Lung (tissue), 12 donors: ENCODE data around the gene POC1B. TPM values are rescaled to one million over a fixed set of nuclear protein-coding genes. Genes with fewer than 3 reads are reported as not detected.

Source experiments
- ATAC-seq: fragments of 200-7000 bp; cut with Tn5 transposase; one replicate; pipeline ENCODE4 v1.9.1; 2020; ENCODE audit warnings: moderate number of reproducible peaks; ENCODE audit not compliant: insufficient read depth, low FRiP score
- DNase-seq, 3 donors: peaks; one replicate each; pipeline ENCODE4 v3.0.0-alpha.2; 2013 to 2017
- H3K27ac ChIP-seq, 2 donors: one replicate each; pipeline ENCODE4 v1.5.1; 2013; ENCODE audit warnings: mild to moderate bottlenecking in 2 of 2, moderate library complexity in 2 of 2, control low read depth in 1 of 2, inconsistent platforms in 1 of 2, low read depth in 1 of 2, low read length in 1 of 2
- H3K27me3 ChIP-seq, 3 donors: one replicate each; pipeline ENCODE4 v1.5.1; 2013; ENCODE audit warnings: low read length in 2 of 3; ENCODE audit not compliant: control insufficient read depth in 3 of 3, insufficient read depth in 3 of 3
- H3K36me3 ChIP-seq, 4 donors: one replicate each; pipeline ENCODE4 v1.5.1; 2013; ENCODE audit warnings: low read length in 4 of 4, mild to moderate bottlenecking in 1 of 4, moderate library complexity in 1 of 4; ENCODE audit not compliant: control insufficient read depth in 4 of 4, insufficient read depth in 4 of 4
- H3K4me1 ChIP-seq, 5 donors: one replicate each; pipeline ENCODE4 v1.5.1; 2013; ENCODE audit warnings: low read length in 5 of 5, mild to moderate bottlenecking in 2 of 5, moderate library complexity in 1 of 5; ENCODE audit not compliant: control insufficient read depth in 5 of 5, insufficient read depth in 5 of 5
- H3K4me3 ChIP-seq: one replicate; pipeline ENCODE4 v1.5.1; 2013; ENCODE audit warnings: mild to moderate bottlenecking, control low read depth, moderate library complexity
- H3K9ac ChIP-seq, 2 donors: one replicate each; pipeline ENCODE4 v1.5.1; 2013; ENCODE audit warnings: low read length in 2 of 2, control low read depth in 1 of 2; ENCODE audit not compliant: insufficient read depth in 1 of 2
- H3K9me3 ChIP-seq, 4 donors: one replicate each; pipeline ENCODE4 v1.5.1; 2013; ENCODE audit warnings: low read length in 3 of 4, mild to moderate bottlenecking in 1 of 4, moderate library complexity in 1 of 4; ENCODE audit not compliant: control insufficient read depth in 4 of 4, insufficient read depth in 3 of 4
- CTCF ChIP-seq: IDR thresholded peaks from 2 replicates; pipeline ENCODE4 v1.5.1; 2012; ENCODE audit warnings: mild to moderate bottlenecking; ENCODE audit errors: control extremely low read depth, extremely low read depth
- WGBS, 2 donors: extraction: QIAGEN DNeasy Blood & Tissue Kit; methylation state at CpG; one replicate each; pipeline ENCODE4 v1.1.7; 2013; 5-methylcytosine and 5-hydroxymethylcytosine counted together
- polyA plus RNA-seq, 2 donors: library from polyadenylated mRNA; stranded (reverse); fragments of 200-250 nt; gene quantifications; one replicate each; pipeline ENCODE4 v1.2.1, GENCODE V29; 2013
- total RNA-seq, 2 donors: library from RNA; depleted of rRNA in 1 of 2; stranded (reverse); fragments of >200 nt in 1 of 2; gene quantifications; one replicate each; pipeline ENCODE4 v1.2.1, GENCODE V29; 2014 to 2021
- donor health status: control.
- donor health status: control.
- donor health status: Bipolar disorder and iron deficiency.
- donor health status: healthy.
- donor health status: DM: yes; HTN: yes; CAD: no.

POC1B gene
- total and polyA plus RNA-seq, 4 donors: 6.9 to 32.6 (median 10.9) TPM

GRCh38 chr12:89484470-89484869 is 41.4 kb downstream of the POC1B start:
- ATAC-seq (no peak), DNase-seq (no peak)
- 91 to 96% methylated on average over 1 of the region's 1 CpG for WGBS, 2 donors
- no peaks in the 10 kb centered on the region for H3K9me3 ChIP-seq
- TF ChIP-seq CTCF: no peak
- H3K9ac ChIP-seq: no peak overlapping the region
- no peaks in the 10 kb centered on the region for H3K27me3 ChIP-seq
- H3K4me1 ChIP-seq: peaks cover 0 to 7% (median 2%) of the 10 kb centered on the region in 5 donors
- peaks cover 0 to 4% (median 1%) of the 10 kb centered on the region in 4 donors for H3K36me3 ChIP-seq
- no peak overlapping the region for H3K27ac ChIP-seq
- no peak overlapping the region for H3K4me3 ChIP-seq

GRCh38 chr12:89481213-89481914 is 44.5 kb downstream of the POC1B start:
- no peak for TF ChIP-seq CTCF
- Histone ChIP-seq H3K9ac (no peak overlapping the region), H3K27me3 (no peaks in the 10 kb centered on the region), H3K27ac (no peak overlapping the region), H3K9me3 (no peaks in the 10 kb centered on the region), H3K4me3 (no peak overlapping the region), H3K36me3 (peaks cover 0 to 2% (median 0%) of the 10 kb centered on the region in 4 donors), H3K4me1 (peaks cover 0 to 12% (median 2%) of the 10 kb centered on the region in 5 donors)
- ATAC-seq (no peak), DNase-seq (peak in 2 of 3 donors; percentile 64 to 73)
- 72 to 76% methylated on average over 2 of the region's 2 CpGs for WGBS, 2 donors

GRCh38 chr12:89479982-89480381 is 45.9 kb downstream of the POC1B start:
- no peak for ATAC-seq
- no peak overlapping the region for H3K27ac ChIP-seq
- DNase-seq: no peak
- H3K9ac ChIP-seq: no peak overlapping the region
- H3K27me3 ChIP-seq: no peaks in the 10 kb centered on the region
- H3K9me3 ChIP-seq: no peaks in the 10 kb centered on the region
- H3K4me3 ChIP-seq: no peak overlapping the region
- H3K4me1 ChIP-seq: peaks cover 0 to 12% (median 2%) of the 10 kb centered on the region in 5 donors
- no peak for TF ChIP-seq CTCF
- WGBS, 2 donors: 86 to 93% methylated on average over 3 of the region's 3 CpGs
- peaks cover 0 to 2% (median 0%) of the 10 kb centered on the region in 4 donors for H3K36me3 ChIP-seq
